ENCODE results near the gene GPR62.
A peak's percentile ranks its signal among the peaks of the same experiment; 100 is the strongest.

The GPR62 gene

GRCh38 chr3:51955893-51956770, 951 bp downstream of the GPR62 start:
- DNase-seq = no peak

GRCh38 chr3:51957520-51958205, 2.5 kb downstream of the GPR62 start:
- DNase-seq = no peak

GRCh38 chr3:51958603-51959521, 3.7 kb downstream of the GPR62 start:
- no peak for DNase-seq

GRCh38 chr3:51959651-51960050, 4.5 kb downstream of the GPR62 start:
- no peak for DNase-seq

GRCh38 chr3:51960386-51960785, 5.2 kb downstream of the GPR62 start:
- no peak for DNase-seq

- no peak for DNase-seq
Observed at GRCh38 chr3:51961011-51961410, 5.8 kb downstream of the GPR62 start.

GRCh38 chr3:51961602-51962569, 6.7 kb downstream of the GPR62 start:
- DNase-seq = no peak

GRCh38 chr3:51962854-51963530, 7.8 kb downstream of the GPR62 start:
- DNase-seq = no peak

GRCh38 chr3:51963951-51964451, 8.8 kb downstream of the GPR62 start:
- DNase-seq = peak; percentile 52

GRCh38 chr3:51964521-51964920, 9.3 kb downstream of the GPR62 start:
- no peak for DNase-seq

GRCh38 chr3:51966016-51966415, 10.8 kb downstream of the GPR62 start:
- no peak for DNase-seq

GRCh38 chr3:51966486-51966885, 11.3 kb downstream of the GPR62 start:
- DNase-seq = peak; percentile 8

- DNase-seq = no peak
Observed at GRCh38 chr3:51966922-51967383, 11.8 kb downstream of the GPR62 start.

- peak; percentile 9 for DNase-seq
Observed at GRCh38 chr3:51967384-51968169, 12.4 kb downstream of the GPR62 start, which contains the start of gene PCBP4. Gene PCBP4 (minus strand): TSS chr3:51967454. CDS start chr3:51961240, 6,214 bp downstream.

GRCh38 chr3:51968170-51968775, 13.1 kb downstream of the GPR62 start:
- DNase-seq = peak; percentile 25

GRCh38 chr3:51968883-51969678, 13.9 kb downstream of the GPR62 start:
- no peak for DNase-seq

GRCh38 chr3:51969841-51970240, 14.7 kb downstream of the GPR62 start:
- DNase-seq = no peak

GRCh38 chr3:51970606-51971300, 15.6 kb downstream of the GPR62 start:
- DNase-seq = no peak
